Myocyte (in vitro differentiated cells): ENCODE data around the gene MAP2K3. TPM values are rescaled to one million over a fixed set of nuclear protein-coding genes. Genes with fewer than 3 reads are reported as not detected.

Source experiments
- total RNA-seq: library from RNA; depleted of rRNA; stranded (reverse); fragments of >200 nt; gene quantifications from 2 replicates; pipeline ENCODE4 v1.2.3, GENCODE V29; 2014

MAP2K3 gene
- total RNA-seq, 1 donor from 2014 or later: 25.8 TPM

Other genes starting within 250 kb of the MAP2K3 start
- 268 and 312 TPM in 2 replicates for gene USP22, start 241.7 kb upstream of the MAP2K3 start, total RNA-seq
- 22.0 and 38.3 TPM in 2 replicates for gene DHRS7B, start 157.7 kb upstream of the MAP2K3 start, total RNA-seq
- 26.3 and 44.3 TPM in 2 replicates for gene TMEM11, start 70.5 kb upstream of the MAP2K3 start, total RNA-seq
- gene NATD1, start 31.3 kb upstream of the MAP2K3 start, total RNA-seq: 24.9 and 25.8 TPM in 2 replicates
- 14.6 and 15.4 TPM in 2 replicates for gene KCNJ12, start 91.6 kb downstream of the MAP2K3 start, total RNA-seq